DMS79 (cell line): ENCODE results near the gene COLGALT1.

ENCODE experiments used
- DNase-seq: peaks from one replicate; lab custom pipeline; 2025; lab: John Stamatoyannopoulos, UW

Gene COLGALT1

DNA sequence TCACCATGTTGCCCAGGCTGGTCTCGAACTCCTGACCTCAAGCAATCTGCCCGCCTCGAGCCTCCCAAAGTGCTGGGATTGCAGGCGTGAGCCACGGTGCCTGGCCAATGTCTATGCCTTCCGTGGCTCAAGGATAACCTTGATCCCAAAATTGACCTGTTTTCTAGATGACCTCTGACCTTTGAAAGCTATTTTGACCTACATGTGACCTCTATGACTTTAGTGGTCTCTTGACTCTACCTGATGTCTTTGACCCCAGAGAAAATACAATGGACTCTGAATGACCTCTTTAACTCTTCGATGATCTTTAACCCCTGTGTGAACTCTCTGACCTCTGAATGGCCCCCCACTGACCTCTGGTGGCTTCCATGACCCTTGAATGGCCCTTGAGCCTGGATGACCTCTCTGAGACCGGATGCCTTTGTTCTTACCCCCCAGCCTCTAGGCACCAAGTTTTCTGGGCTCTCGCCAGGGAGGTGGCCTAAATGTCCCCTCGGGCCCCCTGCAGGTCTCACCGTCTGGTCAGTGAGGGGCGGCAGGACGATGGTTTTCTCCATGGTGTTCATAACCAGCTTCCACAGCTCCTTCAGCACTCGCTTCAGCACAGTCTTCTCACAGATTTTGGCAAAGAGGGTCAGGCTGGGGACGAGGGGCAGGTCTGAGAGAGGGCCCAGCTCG is 69.0 kb downstream of the COLGALT1 start:
- no peak for DNase-seq

DNA sequence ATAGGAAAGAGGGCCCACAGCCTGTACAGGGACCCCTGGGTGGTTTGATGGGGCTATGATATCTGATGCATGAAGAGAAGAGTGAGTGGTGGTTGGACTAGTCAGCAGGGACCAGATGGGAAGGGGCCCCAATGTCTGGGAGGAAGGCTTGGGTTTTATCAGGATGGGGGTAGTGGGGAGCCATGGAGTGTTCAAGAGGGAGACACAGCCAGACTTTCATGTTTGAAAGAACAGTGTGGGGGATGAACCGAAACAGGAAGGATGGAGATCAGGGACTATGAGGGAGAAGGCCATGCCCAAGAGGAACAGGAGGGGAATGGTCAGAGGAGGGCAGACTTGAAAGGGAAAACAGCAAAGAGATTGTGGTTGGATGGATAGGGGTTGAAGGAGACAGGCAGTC is 69.6 kb downstream of the COLGALT1 start:
- no peak for DNase-seq

DNA sequence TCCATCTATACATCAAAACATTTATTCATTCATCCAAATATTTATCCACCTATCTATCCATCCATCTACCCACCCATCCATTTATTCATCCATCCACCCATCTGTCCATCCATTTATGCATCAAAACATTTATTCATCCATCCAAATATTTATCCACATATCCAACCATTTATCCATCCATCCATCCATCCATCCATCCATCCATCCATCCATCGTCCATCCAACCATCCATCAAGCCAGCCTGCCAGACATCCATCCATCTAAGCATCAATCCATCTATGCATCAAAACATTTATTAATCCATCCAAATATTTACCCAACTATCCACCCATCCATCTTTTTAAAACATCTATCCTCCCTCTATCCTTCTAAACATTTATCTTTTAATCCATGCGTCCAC is 70.5 kb downstream of the COLGALT1 start:
- no peak for DNase-seq

DNA sequence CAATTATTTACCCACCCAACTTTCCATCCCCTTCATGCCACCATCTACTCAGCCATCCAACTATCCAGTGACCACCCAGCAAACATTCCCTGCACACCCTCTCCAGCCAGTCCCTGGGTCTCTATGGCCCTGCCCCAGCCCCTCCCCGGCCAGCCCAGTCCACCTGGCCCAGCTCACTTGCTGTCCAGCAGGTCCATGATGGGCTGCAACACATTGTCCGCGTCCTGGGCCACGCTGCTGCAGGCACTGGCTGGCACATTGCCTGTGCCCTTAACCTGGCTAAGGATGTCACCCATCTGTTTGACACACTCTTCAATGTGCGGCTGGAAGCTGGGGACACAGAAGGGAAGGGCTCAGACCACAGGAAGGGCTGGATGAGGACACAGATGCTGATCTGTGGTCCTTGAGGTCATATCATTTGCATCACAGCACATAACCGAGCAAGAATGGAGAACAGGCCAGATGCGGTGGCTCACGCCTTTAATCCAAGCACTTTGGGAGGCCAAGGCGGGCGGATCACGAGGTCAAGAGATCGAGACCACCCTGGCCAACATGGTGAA is 71.1 kb downstream of the COLGALT1 start:
- no peak for DNase-seq

DNA sequence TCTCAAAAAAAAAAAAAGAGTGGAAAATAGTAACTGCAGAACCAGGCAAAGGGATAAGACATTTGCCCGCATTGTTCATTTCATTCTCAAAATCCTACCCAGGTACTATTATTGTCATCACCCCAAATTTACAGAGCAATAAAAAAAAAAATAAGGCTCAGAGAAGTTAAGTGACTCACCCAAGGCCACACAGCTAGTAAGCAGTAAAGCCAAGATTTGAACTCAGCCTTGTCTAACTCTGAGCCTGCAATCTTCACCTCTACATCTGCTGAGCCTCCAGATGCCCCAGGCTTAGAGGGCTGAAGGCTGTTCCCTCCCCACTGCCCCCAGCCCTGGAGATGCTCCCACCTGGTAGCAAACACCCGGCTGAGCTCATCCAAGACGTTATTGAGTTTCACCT is 71.7 kb downstream of the COLGALT1 start:
- no peak for DNase-seq

DNA sequence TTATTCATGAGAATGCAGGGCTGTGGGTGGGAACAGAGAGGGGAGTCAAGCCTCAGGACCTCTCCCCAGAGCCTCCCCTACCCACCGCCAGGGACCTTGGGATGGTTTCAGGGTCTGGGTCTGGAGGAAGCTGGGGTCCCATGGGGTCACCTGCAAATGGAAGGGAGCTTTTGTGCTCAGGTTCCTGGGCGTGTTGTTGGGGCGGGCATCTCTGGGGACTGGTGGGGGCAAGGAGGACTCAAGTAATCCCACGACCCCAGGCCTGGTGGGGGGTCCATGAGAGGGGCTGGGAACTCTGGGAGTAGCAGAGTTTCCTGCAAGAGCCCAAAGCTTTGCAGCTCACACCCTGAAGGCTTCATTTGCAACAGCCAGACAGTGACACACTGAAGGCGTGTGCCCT is 72.5 kb downstream of the COLGALT1 start:
- no peak for DNase-seq

DNA sequence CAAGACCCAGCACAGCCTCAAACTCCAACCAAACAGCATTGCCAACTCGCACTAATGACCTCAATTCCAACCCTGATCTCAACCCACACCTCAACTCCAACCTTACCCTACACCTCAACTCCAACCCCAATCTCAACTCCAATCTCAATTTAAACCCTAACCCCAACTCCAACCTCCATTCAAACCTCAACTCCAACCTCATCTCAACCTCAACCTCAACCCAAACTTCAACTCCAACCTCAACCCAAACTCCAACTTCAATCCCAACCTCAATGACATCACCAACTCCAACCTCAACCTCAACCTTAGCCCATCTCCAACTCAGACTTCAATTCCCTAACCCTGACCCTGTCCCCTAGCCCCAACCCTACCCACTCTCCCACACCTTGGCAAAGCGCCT is 74.3 kb downstream of the COLGALT1 start:
- no peak for DNase-seq

DNA sequence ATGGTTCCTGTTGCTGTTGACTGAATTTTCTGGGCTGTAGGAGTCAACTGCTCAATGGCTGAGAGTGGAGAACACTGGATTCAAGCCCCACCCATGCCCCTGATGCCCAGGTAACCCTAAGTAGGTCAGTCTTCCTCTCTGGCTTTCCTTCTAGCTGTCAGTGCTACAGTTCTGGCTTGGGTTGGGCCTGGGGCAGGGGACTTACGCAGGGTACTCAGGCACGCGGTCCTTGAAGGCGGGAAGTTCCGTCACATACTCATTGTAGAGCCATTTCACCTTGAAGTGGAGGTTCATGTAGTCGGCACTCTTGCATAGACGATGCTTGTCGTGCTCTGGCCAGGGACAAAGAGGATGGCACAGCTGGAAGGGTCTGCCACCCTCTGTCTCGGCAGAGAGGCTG is 77.1 kb downstream of the COLGALT1 start:
- no peak for DNase-seq
